Endothelial cell of umbilical vein (primary cell): ENCODE results near the gene SLC8A1. TPM values are rescaled to one million over a fixed set of nuclear protein-coding genes. Genes with fewer than 3 reads are reported as not detected.

Experiments
- BruUV-seq: library from RNA; stranded (reverse); fragments of 400-500 nt; replicated peaks from 2 replicates; lab custom pipeline; 2021; lab: Mats Ljungman, UMichigan
- CTCF ChIA-PET: fragments of 300-600, 350-600 bp; sonication (Branson Sonifier 250); formaldehyde crosslinking; loops from one replicate; lab custom pipeline; 2021; ENCODE audit warnings: antibody characterized with exemption, inconsistent platforms; lab: Charles Lee
- POLR2A ChIA-PET: fragments of 300-600, 350-600 bp; sonication (Branson Sonifier 250); formaldehyde crosslinking; loops from one replicate; lab custom pipeline; 2021; ENCODE audit warnings: antibody characterized with exemption, inconsistent platforms; lab: Charles Lee
- DNase-seq: peaks from one replicate; pipeline ENCODE4 v3.0.0-alpha.2; 2011; ENCODE audit warnings: low read depth, low spot score
- FAIRE-seq: peaks from 2 replicates; lab custom pipeline; 2011; peaks lifted over from hg19 to GRCh38; lab: Jason Lieb, UNC
- H2AFZ ChIP-seq: 2 replicates; pipeline ENCODE4 v1.6.0; 2012; ENCODE audit warnings: low read depth, low read length, control low read depth, inconsistent platforms
- H3K27ac ChIP-seq: 2 replicates; pipeline ENCODE4 v1.5.1; 2011; ENCODE audit warnings: low read depth, mild to moderate bottlenecking, control low read depth, low read length, moderate library complexity; ENCODE audit not compliant: insufficient read depth
- H3K27me3 ChIP-seq, 2 experiments: 2 replicates each; pipeline versions ENCODE4 v1.6.0 to v1.6.1; 2011; ENCODE audit warnings: low read length in 2 of 2, mixed read lengths in 1 of 2; ENCODE audit not compliant: control insufficient read depth in 2 of 2, insufficient read depth in 2 of 2
- H3K36me3 ChIP-seq, 2 experiments: 2 replicates in 1 of 2; 3 replicates in 1 of 2; pipeline ENCODE4 v1.5.1; 2011; ENCODE audit warnings: low read length in 2 of 2, mild to moderate bottlenecking in 1 of 2, moderate library complexity in 1 of 2; ENCODE audit not compliant: control insufficient read depth in 2 of 2, insufficient read depth in 2 of 2; ENCODE audit errors: extremely low read depth in 1 of 2
- H3K4me1 ChIP-seq: 3 replicates; pipeline ENCODE4 v1.5.1; 2011; ENCODE audit warnings: mild to moderate bottlenecking, low read length; ENCODE audit not compliant: control insufficient read depth, insufficient read depth; ENCODE audit errors: extremely low read depth
- H3K4me2 ChIP-seq: 2 replicates; pipeline ENCODE4 v1.6.1; 2011; ENCODE audit warnings: low read length, control low read depth, mixed read lengths; ENCODE audit not compliant: insufficient read depth
- H3K4me3 ChIP-seq, 3 experiments: fragments of 200-600 bp in 1 of 3; sonication (generic), shearing (Covaris generic) in 1 of 3; replicated peaks in 1 of 3; 2 replicates each; pipeline ENCODE4 v1.5.1; 2011 to 2016; ENCODE audit warnings: control low read depth in 3 of 3, low read length in 3 of 3, mild to moderate bottlenecking in 2 of 3, inconsistent platforms in 1 of 3, low read depth in 1 of 3, moderate library complexity in 1 of 3; ENCODE audit not compliant: insufficient read depth in 1 of 3
- H3K79me2 ChIP-seq: 2 replicates; pipeline ENCODE4 v1.6.0; 2012; ENCODE audit warnings: low read length, inconsistent platforms; ENCODE audit not compliant: control insufficient read depth, insufficient read depth
- H3K9ac ChIP-seq: replicated peaks from 2 replicates; pipeline ENCODE3; 2011; ENCODE audit warnings: low read length, control low read depth; ENCODE audit not compliant: insufficient read depth; ENCODE audit errors: extremely low read depth
- H3K9me1 ChIP-seq: replicated peaks from 3 replicates; pipeline ENCODE4 v1.6.0; 2011; ENCODE audit warnings: mild to moderate bottlenecking, low read length; ENCODE audit not compliant: control insufficient read depth, insufficient read depth; ENCODE audit errors: extremely low read depth
- H3K9me3 ChIP-seq: replicated peaks from 2 replicates; pipeline ENCODE4 v1.5.1; 2012; ENCODE audit warnings: low read length, inconsistent platforms; ENCODE audit not compliant: control insufficient read depth, insufficient read depth
- H4K20me1 ChIP-seq: replicated peaks from 2 replicates; pipeline ENCODE3; 2011; ENCODE audit warnings: mild to moderate bottlenecking, low read length; ENCODE audit not compliant: control insufficient read depth, insufficient read depth; ENCODE audit errors: extremely low read depth
- CTCF ChIP-seq, 2 donors: IDR thresholded peaks; 1 replicate in 1 of 2; 2 replicates in 1 of 2; pipeline ENCODE4 v1.5.1; 2011; ENCODE audit warnings: low read length in 2 of 2, mild to moderate bottlenecking in 2 of 2, moderate library complexity in 2 of 2, control low read depth in 1 of 2, inconsistent platforms in 1 of 2, low read depth in 1 of 2; ENCODE audit not compliant: insufficient read depth in 1 of 2; ENCODE audit errors: extremely low read depth in 1 of 2
- EZH2 ChIP-seq: IDR thresholded peaks from 2 replicates; pipeline ENCODE4 v1.6.1; 2012; ENCODE audit warnings: borderline replicate concordance, low read depth, mild to moderate bottlenecking, moderate library complexity, low read length, inconsistent platforms; ENCODE audit not compliant: severe bottlenecking
- FOS ChIP-seq: IDR thresholded peaks from 2 replicates; pipeline ENCODE4 v1.6.1; 2011; ENCODE audit warnings: mild to moderate bottlenecking, low read length, moderate library complexity, borderline replicate concordance; ENCODE audit not compliant: insufficient read depth
- GATA2 ChIP-seq: IDR thresholded peaks from 2 replicates; pipeline ENCODE4 v1.7.0; 2011; ENCODE audit warnings: low read depth, mild to moderate bottlenecking, moderate library complexity, mixed read lengths, low read length; ENCODE audit not compliant: insufficient read length, insufficient read depth
- JUN ChIP-seq: IDR thresholded peaks from 2 replicates; pipeline ENCODE4 v1.6.1; 2011; ENCODE audit warnings: borderline replicate concordance, low read depth; ENCODE audit not compliant: insufficient read length, insufficient read depth
- MAX ChIP-seq: IDR thresholded peaks from 2 replicates; pipeline ENCODE4 v1.6.1; 2011; ENCODE audit not compliant: insufficient read depth, insufficient read length
- MYC ChIP-seq: IDR thresholded peaks from one replicate; pipeline ENCODE4 v1.6.1; 2011; ENCODE audit warnings: mild to moderate bottlenecking, low read depth, low read length
- POLR2A ChIP-seq: IDR thresholded peaks from 2 replicates; pipeline ENCODE4 v1.6.1; 2012; ENCODE audit warnings: low read depth, mild to moderate bottlenecking, control low read depth, low read length
- POLR2AphosphoS5 ChIP-seq: IDR thresholded peaks from 2 replicates; pipeline ENCODE4 v1.6.1; 2012; ENCODE audit warnings: low read depth, mild to moderate bottlenecking, control low read depth, low read length, moderate library complexity; ENCODE audit not compliant: insufficient read depth
- dilution Hi-C: fragments of 300-500 bp; cut with MboI; formaldehyde crosslinking; loops from one replicate; pipeline ENCODE4 v1.15.0; 2019; ENCODE audit warnings: low sequenced_read_pairs; ENCODE audit not compliant: extremely low pct_ligation_motif_present
- intact Hi-C: fragments of 100-400 bp; cut with micrococcal nuclease; formaldehyde crosslinking; loops from one replicate; pipeline ENCODE4 v1.10.0; 2022
- polyA plus RNA-seq, 4 experiments: library from polyadenylated mRNA; depleted of rRNA in 3 of 4; stranded (reverse) in 3 of 4; unstranded in 1 of 4; fragments of >200 nt; gene quantifications; 2 replicates each; pipeline versions ENCODE4 v1.2.1 to v1.2.3, GENCODE V29; 2011 to 2012; ENCODE audit warnings: missing spikeins in 1 of 4
- total RNA-seq: library from RNA; stranded (reverse); gene quantifications from 2 replicates; pipeline ENCODE4 v1.2.3, GENCODE V29; 2021

SLC8A1 gene
- total and polyA plus RNA-seq, 2 donors (not counting 3 experiments of a cell fraction or from before 2014, with no cell fraction given), result 0.19 to 1.8 TPM

GRCh38 chr2:40258135-40258457 is 193.8 kb downstream of the SLC8A1 start:
- FAIRE-seq, result no peak
- CTCF ChIA-PET, result no interaction called here
- no TSS peak for BruUV-seq

More at GRCh38 chr2:40258135-40258457, 193.8 kb downstream of the SLC8A1 start:
- Histone ChIP-seq H2AFZ (no peak overlapping the region), H3K4me3 (no peak overlapping the region), H3K36me3 (no peaks in the 10 kb centered on the region), H3K9me1 (no peaks in the 10 kb centered on the region), H3K79me2 (no peaks in the 10 kb centered on the region), H3K4me1 (no peaks in the 10 kb centered on the region), H3K27ac (no peak overlapping the region), H3K4me2 (no peak overlapping the region), H4K20me1 (no peaks in the 10 kb centered on the region), H3K9me3 (no peaks in the 10 kb centered on the region), H3K27me3 (no peaks in the 10 kb centered on the region), H3K9ac (no peak overlapping the region)
- POLR2A ChIA-PET, result no interaction called here
- intact Hi-C loops (no loop called here), dilution Hi-C loops (no loop called here)
- TF ChIP-seq JUN (no peak), CTCF (IDR thresholded peaks at IDR 0.05; ENCODE audit: extremely low read depth in 1 of 2, insufficient read depth in 1 of 2, low read depth in 1 of 2, low read length in 2 of 2) (no peak), POLR2AphosphoS5 (no peak), MAX (no peak), POLR2A (no peak), GATA2 (no peak), MYC (no peak), EZH2 (no peak), FOS (no peak)
- no peak for DNase-seq
